ENCODE measurements around the gene IL10RA.

DNA sequence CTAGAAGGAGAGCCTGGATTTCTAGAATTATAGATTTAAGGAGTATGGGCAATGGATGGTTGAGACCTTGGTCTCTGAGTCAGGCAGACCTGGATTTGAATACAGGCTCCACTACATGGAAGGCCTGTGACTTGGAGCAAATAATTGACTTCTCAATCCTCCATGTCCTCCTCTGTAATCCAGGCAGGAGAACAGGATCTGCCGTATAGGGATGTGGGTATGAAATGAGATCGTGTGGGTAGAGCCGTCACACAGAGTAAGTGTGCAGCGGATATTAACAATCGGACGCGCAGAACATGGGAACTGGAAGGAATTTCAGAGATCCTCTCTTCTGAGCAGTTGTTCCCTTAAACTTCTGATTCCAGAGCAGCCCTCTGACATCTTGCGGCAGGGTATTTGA, 45.5 kb upstream of the IL10RA start:
- no peak for TF ChIP-seq CTCF (IDR thresholded peaks at IDR 0.05; ENCODE audit: low read length)
- no peak for TF ChIP-seq EZH2 (IDR thresholded peaks at IDR 0.05; ENCODE audit: borderline replicate concordance, low read length)
